Fibroblast of gingiva (primary cell): ENCODE data around the gene DTD2.
"Not testable (repeated sequence)": the region's sequence is repeated elsewhere in the genome, so short reads cannot be mapped to it uniquely, and the experiment has no call there.

ENCODE experiments used
- DNase-seq: peaks from one replicate; pipeline ENCODE4 v3.0.0-alpha.2; 2011; ENCODE audit warnings: low read depth

DTD2 gene

DNA sequence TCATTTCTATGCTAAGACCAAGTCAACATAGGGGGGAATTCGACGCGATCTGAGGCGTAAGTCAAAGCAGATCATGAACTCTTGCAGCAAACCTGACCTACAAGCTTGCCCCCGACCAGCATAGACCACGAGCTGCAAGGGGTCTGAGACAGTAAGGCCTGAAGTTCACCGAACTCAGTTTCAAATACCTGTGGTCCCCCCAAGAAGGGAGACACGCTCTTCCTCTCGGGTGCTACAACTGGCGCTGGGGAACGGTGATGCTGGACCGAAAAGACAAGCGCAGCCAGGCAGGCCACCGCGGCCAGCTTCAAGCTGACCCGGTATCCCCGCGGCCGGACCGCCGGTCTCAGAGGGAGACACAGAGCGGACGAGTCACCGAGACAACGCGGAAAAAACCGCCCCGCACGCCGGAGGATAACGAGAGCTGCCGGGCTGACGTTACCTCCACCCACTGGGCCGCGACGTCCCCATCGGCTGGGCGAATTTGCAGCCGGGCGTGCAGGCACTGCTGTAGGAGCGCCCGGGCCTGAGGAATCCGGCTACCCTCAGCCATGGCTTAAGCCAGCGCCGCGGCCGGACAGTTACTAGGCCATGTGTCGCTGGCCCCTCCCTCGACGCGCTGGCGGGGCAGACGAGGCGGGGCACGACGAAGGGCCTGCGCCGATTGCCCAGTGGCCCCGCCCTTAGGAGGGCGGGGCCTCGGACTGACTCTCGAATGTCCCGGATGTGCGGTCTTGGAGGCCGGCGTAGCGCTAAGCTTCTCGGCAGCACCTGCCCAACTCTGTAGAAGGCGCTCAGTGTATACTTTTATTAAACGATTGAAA, at the start of gene DTD2:
DTD2 (minus strand) TSS at position 666 of the 824 bp plus-strand sequence; CDS start at position 553, 113 bp downstream.
- DNase-seq: peak; percentile 94

DNA sequence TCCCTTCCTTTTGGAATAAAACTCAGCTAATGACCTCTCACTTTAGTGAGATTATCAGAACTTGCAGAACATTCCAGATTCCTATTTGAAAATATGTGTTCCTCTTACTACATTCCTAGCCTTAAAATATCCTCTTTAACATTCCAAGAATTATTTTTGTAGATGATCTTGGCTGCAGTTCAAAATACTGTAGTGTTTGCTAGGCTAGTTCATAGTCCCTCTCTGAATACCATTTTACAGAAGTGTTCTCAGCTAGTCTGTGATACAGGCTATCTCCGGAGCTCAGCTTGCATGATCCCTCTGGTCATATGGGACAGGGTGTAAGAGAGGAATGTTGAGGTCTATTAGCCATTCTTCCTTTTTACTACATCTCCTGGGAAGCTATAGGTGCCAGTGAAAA, 48.1 kb upstream of the DTD2 start:
- DNase-seq: peak; percentile 29

DNA sequence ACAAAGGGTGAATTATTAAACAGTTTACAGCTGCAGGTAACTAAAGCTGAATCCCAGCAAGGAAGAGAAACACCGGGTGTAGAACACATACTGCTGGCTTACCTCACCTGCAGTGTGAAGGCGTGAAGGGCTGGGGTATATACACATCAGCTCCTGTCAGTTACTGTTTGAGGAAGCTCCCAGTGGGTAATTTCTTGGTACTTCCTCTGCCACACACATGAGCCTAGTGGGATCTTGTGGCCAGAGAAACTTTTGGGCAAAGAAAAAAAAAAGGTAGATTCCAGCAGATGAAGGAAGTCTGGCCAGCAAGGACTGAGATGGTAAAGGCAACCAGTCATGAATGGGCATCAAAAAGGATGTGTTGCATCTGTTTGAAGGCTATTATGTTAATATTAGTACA, 44.6 kb upstream of the DTD2 start:
- DNase-seq: no peak

GRCh38 chr14:31492759-31493498, 35.6 kb upstream of the DTD2 start:
- DNase-seq: no peak

- DNase-seq: no peak
These were observed 32.4 kb upstream of the DTD2 start for GRCh38 chr14:31489691-31490090.

DNA sequence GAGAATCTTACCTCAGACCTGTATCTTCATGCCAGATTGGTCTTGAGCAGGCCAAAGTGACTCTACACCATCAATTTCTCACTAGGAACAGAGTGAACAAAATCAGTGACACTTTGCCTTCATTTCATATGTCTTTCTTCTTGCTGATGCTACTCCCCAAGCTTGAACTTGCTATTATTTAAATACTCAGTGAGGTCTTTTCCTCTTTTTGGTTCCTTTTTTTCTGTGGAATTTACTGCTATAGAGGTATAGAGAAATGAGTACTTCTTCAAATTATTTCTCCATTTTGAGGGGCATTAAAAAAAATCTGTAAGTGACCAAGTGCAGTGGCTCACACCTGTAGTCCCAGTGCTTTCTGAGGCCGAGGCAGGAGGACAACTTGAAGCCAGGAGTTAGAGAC, 30.6 kb upstream of the DTD2 start, which contains the start of gene GPR33:
GPR33 (minus strand) TSS at position 154 of the 400 bp plus-strand sequence. CDS start 4,074 bp downstream, outside the sequence.
- no peak for DNase-seq

- no peak for DNase-seq
These were observed 29.5 kb upstream of the DTD2 start for GRCh38 chr14:31486764-31487163.

DNA sequence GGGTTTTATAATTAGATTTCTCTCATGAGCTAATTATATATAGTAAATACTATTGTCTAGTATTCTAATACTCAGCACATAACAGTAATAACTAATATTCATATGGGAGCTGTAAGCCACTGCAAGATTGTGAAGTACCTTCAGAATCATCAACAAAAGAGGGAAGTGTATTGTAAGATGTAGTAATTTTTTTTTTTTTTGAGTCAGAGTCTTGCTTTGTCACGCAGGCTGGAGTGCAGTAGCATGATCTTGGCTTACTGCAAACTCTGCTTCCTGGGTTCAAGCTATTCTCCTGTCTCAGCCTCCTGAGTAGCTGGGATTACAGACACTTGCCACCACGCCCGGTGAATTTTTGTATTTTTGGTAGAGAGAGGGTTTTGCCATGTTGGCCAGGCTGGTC, 27.4 kb upstream of the DTD2 start:
- DNase-seq: no peak

DNA sequence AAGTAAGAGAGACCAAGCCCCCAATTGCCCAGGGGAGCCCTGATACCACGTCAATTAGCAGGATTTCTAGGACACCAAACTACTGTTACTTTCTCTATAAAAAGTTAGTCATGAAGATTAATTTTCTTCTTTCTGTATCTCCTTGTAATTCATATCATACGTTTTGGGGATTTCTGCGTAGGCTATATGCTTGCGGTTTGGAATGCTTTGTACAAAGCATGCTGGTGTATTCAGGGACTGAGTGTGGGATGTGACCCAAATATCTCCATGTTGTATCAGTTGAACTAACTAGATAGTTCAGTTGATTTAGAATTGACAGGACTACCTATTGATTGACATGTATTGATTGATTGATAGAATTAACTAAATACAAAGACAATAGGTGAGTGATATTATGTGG, 22.9 kb upstream of the DTD2 start:
- DNase-seq: no peak

DNA sequence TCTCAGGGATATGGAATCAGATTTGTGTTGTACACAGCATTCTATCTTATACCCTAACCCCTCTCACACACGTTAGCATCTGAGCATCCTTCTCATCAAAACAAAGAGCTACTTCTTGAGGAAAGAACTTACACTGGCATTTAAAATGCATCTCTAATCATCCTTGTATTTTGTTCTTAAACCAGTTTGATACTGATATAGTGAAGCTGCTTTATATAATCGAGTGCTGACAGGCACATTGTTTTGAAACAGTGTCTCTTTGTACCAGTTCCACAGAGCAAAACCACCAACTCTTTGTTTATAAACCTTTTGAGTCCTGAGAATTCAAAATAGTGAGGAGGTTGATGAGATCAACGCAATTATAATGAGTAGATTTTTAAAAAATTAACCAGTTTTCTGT, 21.7 kb upstream of the DTD2 start:
- DNase-seq: no peak

DNA sequence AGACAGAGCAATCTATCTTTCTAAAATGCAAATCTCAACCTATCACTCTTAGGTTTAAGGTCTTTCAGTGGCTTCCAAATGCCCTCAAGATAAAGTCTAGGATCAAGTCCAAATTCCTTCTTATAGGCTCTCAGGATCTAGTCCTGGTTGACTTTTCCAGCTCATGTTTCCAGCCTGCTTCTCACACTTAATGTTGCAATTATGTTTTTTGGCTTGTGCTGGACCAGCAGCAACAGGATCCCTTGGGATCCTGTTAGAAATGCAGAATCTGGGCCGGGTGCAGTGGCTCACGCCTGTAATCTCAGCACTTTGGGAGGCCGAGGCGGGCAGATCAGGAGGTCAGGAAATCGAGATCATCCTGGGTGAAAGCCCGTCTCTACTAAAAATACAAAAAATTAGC, 19.9 kb upstream of the DTD2 start:
- no peak for DNase-seq

- peak; percentile 4 for DNase-seq
These were observed 19.0 kb upstream of the DTD2 start for GRCh38 chr14:31476131-31476866.

- DNase-seq: no peak
These were observed 9.2 kb upstream of the DTD2 start for GRCh38 chr14:31466554-31466953.

DNA sequence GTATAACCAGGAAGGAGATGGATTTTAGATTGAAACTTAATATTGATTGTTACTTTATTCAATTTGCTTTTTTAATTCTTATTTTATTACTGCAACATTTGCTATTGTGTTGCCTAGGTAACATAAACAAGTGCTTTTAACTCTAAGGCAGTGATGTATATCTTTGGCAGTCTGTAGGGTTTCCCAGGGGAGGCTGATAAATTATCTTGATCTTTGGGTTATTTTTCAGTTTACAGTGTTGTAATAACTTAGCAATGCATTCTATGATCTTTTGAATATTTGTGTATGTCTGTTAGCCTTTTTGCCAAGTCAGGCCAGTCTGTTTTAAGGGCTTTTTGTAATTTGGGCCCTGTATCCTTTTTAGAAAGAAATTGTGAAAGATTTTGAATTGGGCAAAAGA, 7.8 kb upstream of the DTD2 start:
- DNase-seq: peak; percentile 82

DNA sequence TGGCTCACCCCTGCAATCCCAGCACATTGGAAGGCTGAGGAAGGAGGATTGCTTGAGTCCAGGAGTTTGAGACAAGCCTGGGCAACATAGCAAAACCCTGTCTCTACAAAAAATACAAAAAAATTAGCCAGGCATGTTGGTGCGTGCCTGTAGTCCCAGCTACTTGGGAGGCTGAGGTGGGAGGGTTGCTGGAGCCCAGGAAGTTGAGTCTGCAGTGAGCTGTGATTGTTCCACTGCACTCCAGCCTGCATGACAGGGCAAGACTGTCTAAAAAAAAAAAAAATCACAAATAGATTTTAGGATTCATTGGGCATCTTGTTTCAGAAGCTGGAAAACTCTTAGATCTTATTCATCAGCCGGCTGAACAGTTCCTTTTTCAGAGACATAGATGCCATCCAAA, 5.1 kb upstream of the DTD2 start:
- DNase-seq: not testable (repeated sequence)

DNA sequence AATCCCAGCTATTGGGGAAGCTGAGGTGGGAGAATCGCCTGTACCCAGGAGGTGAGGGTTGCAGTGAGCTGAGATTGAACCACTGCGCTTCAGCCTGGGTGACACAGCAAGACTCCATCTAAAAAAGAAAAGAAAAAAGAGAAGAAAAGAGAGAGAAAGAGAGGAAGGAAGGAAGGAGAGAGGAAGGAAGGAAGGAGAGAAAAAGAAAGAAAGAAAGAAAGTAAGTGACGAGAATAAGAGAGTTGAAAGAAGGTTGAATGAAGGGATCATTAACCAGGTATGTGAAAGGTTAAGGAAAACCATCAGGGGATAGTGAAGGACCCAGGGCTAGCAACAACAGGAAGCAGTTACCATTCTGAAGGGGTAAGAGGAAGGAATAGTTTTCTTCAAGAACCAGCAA, 4.2 kb upstream of the DTD2 start:
- DNase-seq: no peak

DNA sequence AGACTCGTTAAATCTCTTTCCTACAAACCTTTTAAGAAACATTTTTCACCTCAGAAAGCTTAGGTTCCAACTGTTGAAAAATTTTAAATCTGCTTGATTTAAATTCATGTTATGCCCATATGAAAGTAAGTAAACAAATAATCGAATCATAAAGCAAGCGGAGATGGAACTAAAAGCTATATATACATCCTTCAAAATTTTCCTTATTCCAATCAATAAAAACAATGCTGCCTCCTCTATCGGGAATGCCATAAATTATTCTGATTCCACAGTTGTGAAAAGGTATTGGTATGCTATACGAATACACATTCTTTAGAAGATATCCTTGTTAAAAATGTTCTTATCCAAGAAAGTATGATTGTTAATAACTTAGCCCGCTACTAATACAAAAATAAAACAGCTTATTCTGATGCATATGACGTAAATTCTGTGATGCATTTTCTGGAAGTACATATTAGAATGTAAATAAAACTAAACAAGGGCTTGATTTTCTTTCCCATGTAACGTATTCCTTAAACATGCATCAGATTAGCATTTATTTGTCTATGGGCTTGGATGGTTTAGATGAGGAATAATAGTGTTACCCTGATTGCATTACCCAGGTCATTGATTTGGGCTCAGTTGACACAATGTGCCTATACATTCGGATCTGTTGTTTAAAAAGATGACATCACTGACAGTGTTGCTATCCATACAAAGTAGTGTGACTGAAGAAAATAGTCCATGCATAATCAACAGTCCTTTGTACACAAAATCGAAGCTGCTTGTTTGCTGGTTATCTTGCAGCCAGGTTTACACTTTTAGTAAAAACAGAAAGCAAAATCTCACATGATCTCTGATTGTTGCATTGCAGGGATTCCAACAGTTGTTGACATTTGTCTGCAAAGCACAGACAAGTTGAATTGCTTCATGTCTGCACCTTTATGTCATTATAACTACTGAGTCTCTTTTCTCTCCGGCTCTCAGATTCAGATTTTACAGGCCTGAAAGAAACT, 656 bp upstream of the DTD2 start:
- no peak for DNase-seq

DNA sequence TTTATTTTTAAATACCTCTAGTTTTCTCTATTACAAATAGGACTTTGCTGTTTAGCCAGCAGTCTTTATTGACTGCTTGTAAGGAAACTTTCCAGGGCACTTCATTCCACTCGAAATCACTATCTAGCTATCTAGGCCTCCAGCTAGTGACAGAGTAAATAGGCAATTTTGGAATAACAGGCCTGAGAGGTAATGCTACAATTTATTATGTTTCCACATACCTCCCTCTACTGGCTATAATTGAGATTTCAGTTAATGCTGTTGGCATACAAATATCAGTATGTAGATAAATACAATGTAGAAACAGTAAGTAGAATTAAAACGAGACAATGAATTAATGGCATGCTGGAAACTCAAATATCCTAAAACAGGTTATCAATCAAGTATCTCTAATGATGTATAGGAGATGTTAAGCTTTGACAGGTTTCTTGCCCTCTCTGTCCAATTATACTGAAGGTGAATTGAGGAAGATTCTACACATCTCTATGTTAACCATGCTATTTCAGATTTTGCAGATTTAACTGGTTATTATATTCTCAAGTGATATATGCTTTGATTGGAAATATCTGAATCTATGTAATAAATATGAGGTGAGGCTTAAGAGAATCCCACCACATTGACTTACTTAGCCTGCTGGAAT, 7.2 kb downstream of the DTD2 start:
- DNase-seq: peak; percentile 47

GRCh38 chr14:31449136-31449535, 8.2 kb downstream of the DTD2 start:
- no peak for DNase-seq

- no peak for DNase-seq
These were observed 11.6 kb downstream of the DTD2 start for GRCh38 chr14:31445703-31446102.

DNA sequence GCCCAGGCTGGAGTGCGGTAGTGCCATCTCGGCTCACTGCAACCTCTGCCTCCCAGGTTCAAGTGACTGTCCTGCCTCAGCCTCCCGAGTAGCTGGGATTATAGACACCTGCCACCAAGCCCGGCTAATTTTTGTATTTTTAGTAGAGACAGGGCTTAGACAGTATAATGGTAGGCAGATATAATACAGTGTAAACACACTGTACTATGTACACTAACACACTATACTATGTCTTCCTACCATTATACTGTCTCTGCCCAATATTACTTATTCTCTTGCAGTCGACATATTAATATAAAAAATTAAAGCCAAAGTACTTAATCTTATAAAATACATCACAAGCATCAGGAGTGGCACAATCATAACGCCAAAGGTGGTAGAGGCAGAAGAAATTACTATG, 15.0 kb downstream of the DTD2 start:
- no peak for DNase-seq
